Measurements from ENCODE around the gene DUSP9. TPM values are rescaled to one million over a fixed set of nuclear protein-coding genes. Genes with fewer than 3 reads are reported as not detected.
"Not testable (repeated sequence)": the region's sequence is repeated elsewhere in the genome, so short reads cannot be mapped to it uniquely, and the experiment has no call there.

Gene DUSP9
- total RNA-seq, 1 experiment from 2014 or later: 16.0 TPM

- DNase-seq (ENCODE audit: low read depth); in situ Hi-C loops (cut with HindIII; ENCODE audit: low pct_unique_long_range_greater_than_20kb, low sequenced_read_pairs): not testable (repeated sequence)
These were observed 49.5 kb downstream of the DUSP9 start for GRCh38 chrX:153696538-153696937.

- in situ Hi-C loops (cut with HindIII; ENCODE audit: low pct_unique_long_range_greater_than_20kb, low sequenced_read_pairs): not testable (repeated sequence)
These were observed 50.2 kb downstream of the DUSP9 start for GRCh38 chrX:153696986-153697722.

GRCh38 chrX:153697924-153698865 lies 51.2 kb downstream of the DUSP9 start:
- in situ Hi-C loops (cut with HindIII; ENCODE audit: low pct_unique_long_range_greater_than_20kb, low sequenced_read_pairs): no loop called here
- DNase-seq (ENCODE audit: low read depth): no peak

More at GRCh38 chrX:153696986-153697722, 50.2 kb downstream of the DUSP9 start:
- not testable (repeated sequence) for DNase-seq (ENCODE audit: low read depth)

GRCh38 chrX:153699210-153699783 lies 52.3 kb downstream of the DUSP9 start:
- in situ Hi-C loops (cut with HindIII; ENCODE audit: low pct_unique_long_range_greater_than_20kb, low sequenced_read_pairs); DNase-seq (ENCODE audit: low read depth): not testable (repeated sequence)

- in situ Hi-C loops (cut with HindIII; ENCODE audit: low pct_unique_long_range_greater_than_20kb, low sequenced_read_pairs); DNase-seq (ENCODE audit: low read depth): not testable (repeated sequence)
These were observed 52.9 kb downstream of the DUSP9 start for GRCh38 chrX:153699784-153700371.

DNA sequence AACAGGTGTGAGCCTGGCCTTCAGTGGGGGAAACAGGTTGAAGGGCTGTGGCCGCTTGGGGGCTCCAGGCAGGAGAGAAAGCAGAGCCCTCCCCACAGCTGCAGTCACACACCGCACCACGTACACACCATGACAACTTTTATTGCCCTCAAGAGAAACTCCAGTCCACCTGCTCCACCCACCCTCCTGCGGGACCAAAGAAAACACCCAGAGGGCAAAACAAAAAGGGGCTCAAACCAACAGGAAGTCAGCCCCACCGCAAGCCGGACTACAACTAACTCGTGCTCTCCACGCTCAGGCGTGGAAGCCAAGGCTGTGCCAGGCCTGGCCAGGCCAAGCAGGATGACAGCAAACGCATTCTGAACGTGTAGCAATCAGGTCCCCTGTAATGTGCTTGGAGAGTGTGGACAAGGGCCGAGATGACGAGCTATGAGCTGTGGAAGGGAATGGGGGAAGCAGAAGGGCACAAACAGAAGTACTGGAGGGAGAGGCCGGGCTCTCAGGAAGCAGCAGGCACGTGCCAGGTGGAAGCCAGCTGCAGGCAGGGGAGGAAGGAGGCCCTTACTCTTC lies 53.5 kb downstream of the DUSP9 start:
- in situ Hi-C loops (cut with HindIII; ENCODE audit: low pct_unique_long_range_greater_than_20kb, low sequenced_read_pairs): no loop called here
- no peak for DNase-seq (ENCODE audit: low read depth)

Other genes starting within 250 kb of the DUSP9 start
- gene PNMA6E, start 245.9 kb upstream of the DUSP9 start, total RNA-seq (2014; rRNA removed; shearing (Covaris generic); ENCODE audit: low replicate concordance): 0.03 TPM in 1 of 2 replicates, not detected in the other
- gene ZFP92, start 235.7 kb upstream of the DUSP9 start, total RNA-seq (2014; rRNA removed; shearing (Covaris generic); ENCODE audit: low replicate concordance): not detected in 2 replicates
- 0.78 TPM in 1 of 2 replicates, not detected in the other for gene TREX2, start 201.1 kb upstream of the DUSP9 start, total RNA-seq (2014; rRNA removed; shearing (Covaris generic); ENCODE audit: low replicate concordance)
- gene HAUS7, start 176.6 kb upstream of the DUSP9 start, total RNA-seq (2014; rRNA removed; shearing (Covaris generic); ENCODE audit: low replicate concordance): 55.5 and 76.7 TPM in 2 replicates
- gene BGN, start 152.2 kb upstream of the DUSP9 start, total RNA-seq (2014; rRNA removed; shearing (Covaris generic); ENCODE audit: low replicate concordance): not detected in 2 replicates
- gene ATP2B3, start 129.6 kb upstream of the DUSP9 start, total RNA-seq (2014; rRNA removed; shearing (Covaris generic); ENCODE audit: low replicate concordance): not detected in 2 replicates
- gene CCNQ, start 48.1 kb upstream of the DUSP9 start, total RNA-seq (2014; rRNA removed; shearing (Covaris generic); ENCODE audit: low replicate concordance): 45.1 and 57.1 TPM in 2 replicates
- not detected in 2 replicates for gene PNCK, start 26.6 kb downstream of the DUSP9 start, total RNA-seq (2014; rRNA removed; shearing (Covaris generic); ENCODE audit: low replicate concordance)
- 1.7 and 2.1 TPM in 2 replicates for gene SLC6A8, start 40.7 kb downstream of the DUSP9 start, total RNA-seq (2014; rRNA removed; shearing (Covaris generic); ENCODE audit: low replicate concordance)
- 307 TPM in 2 replicates for gene BCAP31, start 77.2 kb downstream of the DUSP9 start, total RNA-seq (2014; rRNA removed; shearing (Covaris generic); ENCODE audit: low replicate concordance)
- gene ABCD1, start 77.7 kb downstream of the DUSP9 start, total RNA-seq (2014; rRNA removed; shearing (Covaris generic); ENCODE audit: low replicate concordance): 7.3 and 19.3 TPM in 2 replicates
- 1.7 and 2.5 TPM in 2 replicates for gene PLXNB3, start 117.0 kb downstream of the DUSP9 start, total RNA-seq (2014; rRNA removed; shearing (Covaris generic); ENCODE audit: low replicate concordance)
- gene SRPK3, start 133.8 kb downstream of the DUSP9 start, total RNA-seq (2014; rRNA removed; shearing (Covaris generic); ENCODE audit: low replicate concordance): 0.29 TPM in 1 of 2 replicates, not detected in the other
- gene IDH3G, start 147.2 kb downstream of the DUSP9 start, total RNA-seq (2014; rRNA removed; shearing (Covaris generic); ENCODE audit: low replicate concordance): 44.9 and 63.0 TPM in 2 replicates
- gene SSR4, start 147.5 kb downstream of the DUSP9 start, total RNA-seq (2014; rRNA removed; shearing (Covaris generic); ENCODE audit: low replicate concordance): 177 and 185 TPM in 2 replicates
- gene PDZD4, start 183.3 kb downstream of the DUSP9 start, total RNA-seq (2014; rRNA removed; shearing (Covaris generic); ENCODE audit: low replicate concordance): 4.3 and 8.5 TPM in 2 replicates
- 37.1 and 49.7 TPM in 2 replicates for gene L1CAM, start 239.0 kb downstream of the DUSP9 start, total RNA-seq (2014; rRNA removed; shearing (Covaris generic); ENCODE audit: low replicate concordance)

All from Caki2 (cell line).